ENCODE data around the gene SAMD5. TPM values are rescaled to one million over a fixed set of nuclear protein-coding genes. Genes with fewer than 3 reads are reported as not detected.

SAMD5 gene
- total and polyA plus RNA-seq, 2 experiments from 2014 or later: 0.03 TPM; not detected in 1

DNA sequence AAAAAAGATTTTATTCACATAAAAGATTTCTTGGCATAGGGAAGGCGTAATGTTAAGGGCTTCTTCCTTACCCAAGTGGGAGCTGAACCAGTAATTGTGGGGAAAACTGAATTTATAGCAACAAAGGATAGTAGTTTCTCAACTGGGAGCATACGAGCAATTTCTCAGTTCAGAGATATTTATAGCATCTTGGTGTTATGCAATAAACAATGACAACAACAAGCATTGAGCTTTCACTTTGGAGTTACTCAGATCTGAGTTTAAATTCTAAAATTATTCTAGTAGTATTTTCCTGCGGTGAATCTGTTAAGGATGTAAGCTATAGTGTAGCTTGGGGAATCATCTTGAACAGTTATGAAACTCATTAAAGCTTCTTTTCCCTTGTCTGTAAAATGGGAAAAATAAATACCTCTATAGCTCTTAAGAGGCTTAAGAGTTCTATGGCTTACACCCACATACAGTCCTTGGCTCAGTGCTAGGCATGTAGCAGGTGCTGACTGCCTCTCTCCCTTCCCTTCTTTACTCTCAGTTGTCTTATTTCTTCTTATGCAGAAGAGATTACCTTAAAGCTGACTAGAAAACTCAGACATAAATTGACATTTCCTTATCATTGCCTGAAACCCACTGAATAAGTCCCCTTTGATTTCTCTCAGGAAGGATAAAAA is 58.8 kb downstream of the SAMD5 start:
- Mint-ChIP-seq H3K27ac (no peak overlapping the region), H3K9me3 (no peaks in the 10 kb centered on the region), H3K36me3 (ENCODE audit: low read depth) (no peaks in the 10 kb centered on the region), H3K27me3 (ENCODE audit: insufficient read depth, low read depth, poor library complexity) (no peaks in the 10 kb centered on the region), H3K4me1 (no peaks in the 10 kb centered on the region), H3K4me3 (no peak overlapping the region)
- TF ChIP-seq, protein P1, sequence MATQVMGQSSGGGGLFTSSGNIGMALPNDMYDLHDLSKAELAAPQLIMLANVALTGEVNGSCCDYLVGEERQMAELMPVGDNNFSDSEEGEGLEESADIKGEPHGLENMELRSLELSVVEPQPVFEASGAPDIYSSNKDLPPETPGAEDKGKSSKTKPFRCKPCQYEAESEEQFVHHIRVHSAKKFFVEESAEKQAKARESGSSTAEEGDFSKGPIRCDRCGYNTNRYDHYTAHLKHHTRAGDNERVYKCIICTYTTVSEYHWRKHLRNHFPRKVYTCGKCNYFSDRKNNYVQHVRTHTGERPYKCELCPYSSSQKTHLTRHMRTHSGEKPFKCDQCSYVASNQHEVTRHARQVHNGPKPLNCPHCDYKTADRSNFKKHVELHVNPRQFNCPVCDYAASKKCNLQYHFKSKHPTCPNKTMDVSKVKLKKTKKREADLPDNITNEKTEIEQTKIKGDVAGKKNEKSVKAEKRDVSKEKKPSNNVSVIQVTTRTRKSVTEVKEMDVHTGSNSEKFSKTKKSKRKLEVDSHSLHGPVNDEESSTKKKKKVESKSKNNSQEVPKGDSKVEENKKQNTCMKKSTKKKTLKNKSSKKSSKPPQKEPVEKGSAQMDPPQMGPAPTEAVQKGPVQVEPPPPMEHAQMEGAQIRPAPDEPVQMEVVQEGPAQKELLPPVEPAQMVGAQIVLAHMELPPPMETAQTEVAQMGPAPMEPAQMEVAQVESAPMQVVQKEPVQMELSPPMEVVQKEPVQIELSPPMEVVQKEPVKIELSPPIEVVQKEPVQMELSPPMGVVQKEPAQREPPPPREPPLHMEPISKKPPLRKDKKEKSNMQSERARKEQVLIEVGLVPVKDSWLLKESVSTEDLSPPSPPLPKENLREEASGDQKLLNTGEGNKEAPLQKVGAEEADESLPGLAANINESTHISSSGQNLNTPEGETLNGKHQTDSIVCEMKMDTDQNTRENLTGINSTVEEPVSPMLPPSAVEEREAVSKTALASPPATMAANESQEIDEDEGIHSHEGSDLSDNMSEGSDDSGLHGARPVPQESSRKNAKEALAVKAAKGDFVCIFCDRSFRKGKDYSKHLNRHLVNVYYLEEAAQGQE (IDR thresholded peaks at IDR 0.05; ENCODE audit: unreplicated experiment): no peak
- TF ChIP-seq EZH2phosphoT487 (IDR thresholded peaks at IDR 0.05; ENCODE audit: unreplicated experiment): no peak
- no peak for TF ChIP-seq CTCF (conservative IDR thresholded peaks at IDR 0.05; ENCODE audit: low read depth in 2 of 2)
- no peak for TF ChIP-seq ZNF331 (CRISPR knock-in tag; IDR thresholded peaks at IDR 0.05; ENCODE audit: low read depth)
- TF ChIP-seq ETS1 (IDR thresholded peaks at IDR 0.05): no peak
- no peak for TF ChIP-seq EZH2 (IDR thresholded peaks at IDR 0.05; ENCODE audit: low read depth, unreplicated experiment)
- TF ChIP-seq ZNF114 (CRISPR knock-in tag; IDR thresholded peaks at IDR 0.05): no peak
- no peak for TF ChIP-seq POLR2AphosphoS5 (IDR thresholded peaks at IDR 0.05; ENCODE audit: low read depth)
- Histone ChIP-seq H3K9me2 (ENCODE audit: insufficient read depth) (no peaks in the 10 kb centered on the region), H3K79me2 (replicated peaks; ENCODE audit: insufficient read depth) (no peaks in the 10 kb centered on the region), H3K27me3 (ENCODE audit: insufficient read depth) (no peaks in the 10 kb centered on the region), H3K27ac (ENCODE audit: low read depth) (no peak overlapping the region), H3K4me3 (no peak overlapping the region), H3K4me2 (no peak overlapping the region), H4K20me1 (replicated peaks; ENCODE audit: insufficient read depth) (no peaks in the 10 kb centered on the region), H2AFZ (no peak overlapping the region), H3K36me3 (ENCODE audit: insufficient read depth) (no peaks in the 10 kb centered on the region), H3K4me1 (ENCODE audit: insufficient read depth) (no peaks in the 10 kb centered on the region), H3F3A (replicated peaks; ENCODE audit: low read depth) (no peaks in the 10 kb centered on the region)
- DNase-seq (ENCODE audit: low spot score) (no peak), ATAC-seq (no peak)

DNA sequence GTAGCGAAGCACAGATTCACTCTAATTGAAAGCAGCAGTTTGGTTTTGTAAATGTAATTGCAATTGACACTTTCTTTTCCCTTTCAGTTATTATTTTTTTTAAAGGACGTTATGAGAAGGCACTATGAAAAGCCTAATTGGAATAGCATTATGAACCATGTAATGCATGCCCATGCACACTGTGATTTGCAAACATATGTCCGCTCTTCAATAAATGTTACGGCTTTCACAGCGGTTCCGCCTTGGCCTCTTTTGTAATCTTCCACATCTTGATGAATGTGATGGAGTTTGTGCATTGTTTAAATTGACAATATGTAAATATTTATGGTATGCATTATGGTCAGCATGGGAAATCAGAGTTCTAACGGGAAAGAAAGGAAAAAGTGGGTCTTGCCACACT is 61.3 kb downstream of the SAMD5 start:
- no peaks in the 10 kb centered on the region for H3F3A ChIP-seq (replicated peaks; ENCODE audit: low read depth)
- H3K4me3 ChIP-seq: no peak overlapping the region
- H3K27ac ChIP-seq (ENCODE audit: low read depth): no peak overlapping the region
- H3K9me2 ChIP-seq (ENCODE audit: insufficient read depth): no peaks in the 10 kb centered on the region
- no peak overlapping the region for H3K4me2 ChIP-seq
- no peaks in the 10 kb centered on the region for H3K4me1 ChIP-seq (ENCODE audit: insufficient read depth)
- no peak overlapping the region for H3K27ac Mint-ChIP-seq
- H3K4me3 Mint-ChIP-seq: no peak overlapping the region
- no peak for DNase-seq (ENCODE audit: low spot score)
- H3K27me3 ChIP-seq (ENCODE audit: insufficient read depth): no peaks in the 10 kb centered on the region
- no peaks in the 10 kb centered on the region for H3K4me1 Mint-ChIP-seq
- H4K20me1 ChIP-seq (replicated peaks; ENCODE audit: insufficient read depth): no peaks in the 10 kb centered on the region
- no peaks in the 10 kb centered on the region for H3K36me3 Mint-ChIP-seq (ENCODE audit: low read depth)
- H3K79me2 ChIP-seq (replicated peaks; ENCODE audit: insufficient read depth): no peaks in the 10 kb centered on the region
- H2AFZ ChIP-seq: no peak overlapping the region
- H3K36me3 ChIP-seq (ENCODE audit: insufficient read depth): no peaks in the 10 kb centered on the region
- no peak for ATAC-seq
- no peaks in the 10 kb centered on the region for H3K9me3 Mint-ChIP-seq
- no peaks in the 10 kb centered on the region for H3K27me3 Mint-ChIP-seq (ENCODE audit: insufficient read depth, low read depth, poor library complexity)
- TF ChIP-seq STAT1 (IDR thresholded peaks at IDR 0.05; ENCODE audit: unreplicated experiment) (no peak), ZNF331 (CRISPR knock-in tag; IDR thresholded peaks at IDR 0.05; ENCODE audit: low read depth) (no peak)
- TF ChIP-seq, protein P1 (IDR thresholded peaks at IDR 0.05; ENCODE audit: unreplicated experiment): no peak

Data from GM23338 (cell line).